ENCODE measurements around the gene CYP24A1. TPM values are rescaled to one million over a fixed set of nuclear protein-coding genes. Genes with fewer than 3 reads are reported as not detected.

CYP24A1 gene
- polyA plus RNA-seq, 6 donors from 2014 or later = not detected

DNA sequence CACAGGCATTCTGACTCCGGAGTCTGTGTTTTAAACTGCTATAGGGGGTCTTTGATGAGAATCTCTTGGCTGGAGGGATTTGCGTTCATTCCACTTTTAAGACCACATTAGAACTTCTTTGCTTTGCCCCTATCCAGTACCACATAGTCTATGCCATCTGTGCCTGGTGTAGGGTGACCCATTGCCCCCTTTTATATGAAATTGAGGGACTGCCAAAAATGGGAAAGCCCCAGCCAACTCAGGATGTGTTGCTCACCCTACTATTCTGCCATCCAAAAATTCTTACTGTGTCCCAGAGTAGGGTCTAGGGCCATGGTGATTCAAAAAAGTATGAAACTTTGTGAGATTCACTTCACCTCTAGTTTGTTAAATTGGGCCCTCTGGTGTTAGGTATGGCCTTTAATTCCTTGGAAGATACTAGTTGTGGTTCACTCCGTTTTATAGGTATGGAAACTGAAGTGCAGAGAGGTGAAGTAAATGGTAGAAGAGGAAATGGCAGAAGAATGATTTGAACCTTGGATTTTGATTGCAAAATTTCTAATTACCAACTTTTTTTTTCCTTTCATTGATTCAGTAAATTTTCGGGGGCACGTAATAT is 35.5 kb upstream of the CYP24A1 start:
- H3K4me1 Mint-ChIP-seq = peaks cover 16 to 28% (median 27%) of the 10 kb centered on the region in 3 donors
- ATAC-seq (ENCODE audit: low read depth in 2 of 2) (no peak), DNase-seq (no peak)
- H3K27ac Mint-ChIP-seq = peak overlapping the region in 2 of 6 donors; percentile 59 to 99
- peak overlapping the region; percentile 73 to 98 (median 90) for H3K4me3 Mint-ChIP-seq
- no peaks in the 10 kb centered on the region for H3K27me3 Mint-ChIP-seq
- H3K9me3 Mint-ChIP-seq = no peaks in the 10 kb centered on the region
- H3K36me3 Mint-ChIP-seq = no peaks in the 10 kb centered on the region

DNA sequence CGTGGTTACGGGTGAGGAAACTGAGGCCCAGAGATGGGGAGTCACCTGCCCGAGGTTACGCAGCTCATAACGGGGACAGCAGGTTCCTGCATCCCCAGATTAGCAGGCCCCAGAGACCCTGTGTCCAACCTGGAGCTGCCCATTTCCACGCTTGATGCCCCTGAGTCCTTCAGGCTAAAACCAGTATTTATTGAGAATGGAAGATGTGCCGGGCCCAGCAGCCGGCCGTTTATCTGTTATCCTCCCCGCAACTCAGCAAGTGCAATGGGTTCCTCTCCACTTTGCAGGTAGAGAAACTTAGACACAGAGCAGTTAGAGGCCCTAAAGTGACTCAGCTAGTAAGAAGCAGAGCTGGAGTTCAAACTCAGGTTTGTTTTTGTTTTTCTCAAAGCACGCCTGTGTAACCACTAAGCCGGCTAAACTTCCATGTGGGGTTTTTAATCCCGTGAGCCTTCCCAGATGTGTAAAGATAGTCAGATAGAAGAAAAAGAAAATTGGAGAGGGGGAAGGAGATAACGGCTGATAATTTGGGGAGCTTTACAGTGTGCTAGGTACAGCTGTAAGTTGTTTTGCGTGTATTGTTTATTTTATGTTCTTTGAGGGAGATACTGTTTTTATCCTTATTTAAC is 34.9 kb upstream of the CYP24A1 start:
- ATAC-seq (ENCODE audit: low read depth in 2 of 2) (no peak), DNase-seq (no peak)
- Mint-ChIP-seq H3K36me3 (no peaks in the 10 kb centered on the region), H3K4me1 (peaks cover 16 to 28% (median 27%) of the 10 kb centered on the region in 3 donors), H3K27me3 (no peaks in the 10 kb centered on the region), H3K4me3 (peak overlapping the region; percentile 73 to 98 (median 90)), H3K27ac (peak overlapping the region; percentile 14 to 99 (median 53)), H3K9me3 (no peaks in the 10 kb centered on the region)

DNA sequence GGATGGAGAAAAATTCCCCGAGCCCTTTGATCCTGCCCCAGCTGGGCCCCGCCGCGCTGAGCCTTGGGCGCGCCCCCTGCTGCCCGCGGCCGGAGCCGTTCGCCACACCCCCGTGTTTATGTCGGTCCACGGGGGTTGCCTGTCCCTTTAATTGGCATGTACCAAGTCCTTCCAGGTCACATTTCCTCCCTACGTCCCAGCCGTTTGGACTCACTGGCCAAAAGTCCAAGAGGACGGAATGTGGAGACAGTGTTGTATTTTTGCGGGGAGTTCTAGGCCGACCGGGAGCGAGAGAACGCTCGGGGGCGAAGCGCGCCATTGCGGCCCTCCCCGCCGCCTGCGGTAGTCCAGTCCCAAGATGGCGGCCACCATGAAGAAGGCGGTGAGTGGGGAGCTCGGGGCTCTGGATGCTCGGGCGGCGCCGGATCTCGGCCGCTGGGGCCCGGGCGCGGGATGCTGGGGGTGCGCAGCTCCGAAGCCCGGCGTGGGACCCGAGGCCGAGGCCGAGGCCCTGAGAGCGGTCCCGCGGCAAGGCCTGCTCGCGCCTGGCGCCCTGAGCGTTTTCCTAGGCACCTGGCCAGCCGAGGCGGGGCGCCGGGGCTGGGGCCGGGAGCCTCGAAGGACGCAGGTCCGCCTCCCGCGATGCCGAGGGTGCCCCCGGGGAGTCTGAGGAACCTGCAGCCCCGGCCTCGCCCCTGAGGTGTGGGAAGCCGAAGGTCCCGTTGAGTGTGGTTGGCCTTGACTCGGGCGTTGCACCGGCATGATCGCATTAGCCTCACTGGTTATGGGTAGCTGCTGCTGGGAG is 34.2 kb upstream of the CYP24A1 start, which contains the start of gene PFDN4:
TSS of gene PFDN4 (plus strand) at position 345 of the 805 bp plus-strand sequence. CDS start at position 359, 14 bp downstream.
- H3K27me3 Mint-ChIP-seq = peaks cover 0 to 4% (median under 1%) of the 10 kb centered on the region in 3 donors
- DNase-seq (peak; percentile 84), ATAC-seq (ENCODE audit: low read depth in 2 of 2) (peak; percentile 89 to 92)
- H3K36me3 Mint-ChIP-seq = no peaks in the 10 kb centered on the region
- no peaks in the 10 kb centered on the region for H3K9me3 Mint-ChIP-seq
- peak within 1 kb of the TSS; percentile 90 to 99 (median 98) for H3K4me3 Mint-ChIP-seq
- peaks cover 16 to 28% (median 27%) of the 10 kb centered on the region in 3 donors for H3K4me1 Mint-ChIP-seq
- peak within 1 kb of the TSS; percentile 99 to 100 (median 100) for H3K27ac Mint-ChIP-seq

DNA sequence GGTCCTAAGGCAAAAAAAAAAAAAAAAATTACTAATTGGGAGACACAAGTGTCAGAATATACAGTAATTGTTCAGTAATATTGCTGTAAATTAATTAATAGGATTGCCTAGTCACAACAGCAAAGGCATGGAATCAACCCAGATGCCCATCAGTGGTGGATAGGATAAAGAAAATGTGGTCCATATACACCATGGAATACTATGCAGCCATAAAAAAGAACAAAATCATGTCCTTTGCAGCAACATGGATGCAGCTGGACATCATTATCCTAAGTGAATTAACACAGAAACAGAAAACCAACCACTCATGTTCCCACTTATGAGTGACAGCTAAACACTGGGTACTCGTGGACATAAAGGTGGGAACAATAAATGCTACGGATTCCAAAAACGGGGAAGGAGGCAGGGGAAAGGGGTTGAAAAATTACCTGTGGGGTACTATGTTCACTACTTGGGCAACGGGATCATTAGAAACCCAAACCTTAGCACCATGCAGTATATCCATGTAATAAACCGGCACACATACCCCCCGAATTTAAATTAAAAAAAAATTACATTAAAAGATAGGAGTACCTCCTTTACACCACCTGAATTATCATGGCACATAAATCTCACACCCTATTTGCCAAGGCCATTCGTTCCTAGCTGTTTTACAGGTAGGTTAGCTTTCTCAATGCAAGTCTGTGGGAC is 33.4 kb upstream of the CYP24A1 start:
- Mint-ChIP-seq H3K9me3 (no peaks in the 10 kb centered on the region), H3K36me3 (no peaks in the 10 kb centered on the region), H3K4me3 (peak overlapping the region; percentile 90 to 99 (median 98)), H3K27me3 (peaks cover 0 to 9% (median 7%) of the 10 kb centered on the region in 3 donors), H3K4me1 (peaks cover 16 to 27% (median 26%) of the 10 kb centered on the region in 3 donors), H3K27ac (peak overlapping the region; percentile 99 to 100 (median 100))
- no peak for ATAC-seq (ENCODE audit: low read depth in 2 of 2)
- DNase-seq = no peak

DNA sequence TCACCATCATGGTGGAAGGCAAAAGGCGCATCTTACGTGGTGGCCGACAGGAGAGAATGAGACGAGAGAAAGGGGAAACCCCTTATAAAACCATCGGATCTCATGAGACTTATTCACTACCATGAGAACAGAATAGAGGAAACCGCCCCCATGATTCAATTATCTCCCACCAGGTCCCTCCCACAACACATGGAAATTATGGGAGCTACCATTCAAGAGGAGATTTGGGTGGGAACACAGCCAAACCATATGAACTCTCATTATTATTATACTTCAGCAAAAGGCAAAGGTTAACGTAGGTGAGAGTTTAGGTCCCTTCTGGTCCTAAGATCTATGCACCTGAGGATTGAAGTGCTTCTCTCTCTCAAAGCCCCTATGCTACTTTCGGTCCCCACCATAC is 31.7 kb upstream of the CYP24A1 start:
- no peaks in the 10 kb centered on the region for H3K36me3 Mint-ChIP-seq
- ATAC-seq (ENCODE audit: low read depth in 2 of 2) = no peak
- peak overlapping the region in 1 of 8 donors; percentile 57 for H3K4me3 Mint-ChIP-seq
- H3K9me3 Mint-ChIP-seq = no peaks in the 10 kb centered on the region
- DNase-seq = no peak
- H3K27me3 Mint-ChIP-seq = peaks cover 0 to 9% (median 7%) of the 10 kb centered on the region in 3 donors
- no peak overlapping the region for H3K27ac Mint-ChIP-seq
- H3K4me1 Mint-ChIP-seq = peaks cover 12 to 23% (median 18%) of the 10 kb centered on the region in 3 donors

DNA sequence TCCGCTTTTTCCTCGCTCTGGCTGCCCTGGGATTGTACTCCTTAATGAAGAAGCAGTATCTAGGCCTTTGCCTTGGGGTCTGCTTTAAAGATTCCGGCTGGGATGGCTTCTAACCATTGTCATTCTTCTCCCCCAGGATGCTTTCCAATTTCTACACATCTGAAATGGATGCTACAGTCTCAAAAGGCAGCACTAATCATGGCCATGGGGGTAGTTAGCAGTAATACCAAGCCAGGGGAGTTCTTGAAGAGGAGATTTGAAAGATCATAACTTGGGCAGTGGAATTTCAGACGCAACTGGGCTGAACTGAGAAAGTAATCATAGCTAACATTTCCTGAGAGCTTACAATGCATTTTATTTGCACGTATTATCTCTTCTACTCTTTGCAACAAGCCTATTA is 30.7 kb upstream of the CYP24A1 start:
- peaks cover 6 to 15% (median 13%) of the 10 kb centered on the region in 3 donors for H3K4me1 Mint-ChIP-seq
- peak overlapping the region in 1 of 8 donors; percentile 57 for H3K4me3 Mint-ChIP-seq
- peaks cover 0 to 9% (median 7%) of the 10 kb centered on the region in 3 donors for H3K27me3 Mint-ChIP-seq
- DNase-seq (no peak), ATAC-seq (ENCODE audit: low read depth in 2 of 2) (no peak)
- H3K27ac Mint-ChIP-seq = no peak overlapping the region
- no peaks in the 10 kb centered on the region for H3K36me3 Mint-ChIP-seq
- no peaks in the 10 kb centered on the region for H3K9me3 Mint-ChIP-seq

DNA sequence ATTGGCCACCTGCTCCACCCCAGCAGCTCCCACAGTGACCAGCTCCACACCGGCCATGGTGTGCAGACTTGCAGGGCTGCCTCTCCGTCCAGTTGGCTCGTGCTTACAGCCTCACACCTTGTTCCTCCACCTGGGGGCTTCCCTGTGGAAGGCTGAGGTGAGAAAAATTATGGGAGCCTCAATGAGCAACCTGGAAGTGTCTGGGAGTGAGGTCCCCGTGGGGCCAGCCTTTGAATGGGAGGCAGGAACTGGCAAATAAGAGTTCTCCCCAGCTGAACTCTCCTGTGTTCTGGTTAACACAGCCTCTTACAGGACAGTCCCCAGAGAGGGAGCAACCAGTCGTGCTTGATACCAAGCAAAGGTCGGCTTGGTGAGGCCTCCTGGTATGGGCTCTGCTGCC is 30.3 kb upstream of the CYP24A1 start:
- Mint-ChIP-seq H3K36me3 (no peaks in the 10 kb centered on the region), H3K4me3 (peak overlapping the region in 1 of 8 donors; percentile 57), H3K9me3 (no peaks in the 10 kb centered on the region), H3K27me3 (peaks cover 0 to 9% (median 7%) of the 10 kb centered on the region in 3 donors), H3K27ac (no peak overlapping the region), H3K4me1 (peaks cover 5 to 11% (median 10%) of the 10 kb centered on the region in 3 donors)
- DNase-seq (no peak), ATAC-seq (ENCODE audit: low read depth in 2 of 2) (no peak)

DNA sequence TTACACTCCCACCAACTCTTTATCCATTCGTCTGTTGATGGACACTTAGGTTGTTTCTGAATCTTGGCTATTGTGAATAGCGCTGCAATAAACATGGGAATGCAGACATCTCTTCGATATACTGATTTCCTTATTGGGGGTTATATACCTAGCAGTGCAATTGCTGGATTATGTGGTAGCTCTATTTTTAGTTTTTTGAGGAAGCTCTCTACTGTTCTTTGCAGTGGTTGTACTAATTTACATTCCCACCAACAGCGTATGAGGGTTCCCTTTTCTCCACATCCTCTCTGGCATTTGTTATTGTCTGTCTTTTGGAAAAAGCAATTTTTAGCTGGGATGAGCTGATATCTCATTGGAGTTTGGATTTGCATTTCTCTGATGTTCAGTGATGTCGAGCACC is 29.5 kb upstream of the CYP24A1 start:
- ATAC-seq (ENCODE audit: low read depth in 2 of 2) (no peak), DNase-seq (no peak)
- Mint-ChIP-seq H3K27me3 (peaks cover 0 to 9% (median 7%) of the 10 kb centered on the region in 3 donors), H3K9me3 (no peaks in the 10 kb centered on the region), H3K4me1 (peaks cover 0 to 5% (median 5%) of the 10 kb centered on the region in 3 donors), H3K36me3 (no peaks in the 10 kb centered on the region), H3K27ac (no peak overlapping the region), H3K4me3 (no peak overlapping the region)

DNA sequence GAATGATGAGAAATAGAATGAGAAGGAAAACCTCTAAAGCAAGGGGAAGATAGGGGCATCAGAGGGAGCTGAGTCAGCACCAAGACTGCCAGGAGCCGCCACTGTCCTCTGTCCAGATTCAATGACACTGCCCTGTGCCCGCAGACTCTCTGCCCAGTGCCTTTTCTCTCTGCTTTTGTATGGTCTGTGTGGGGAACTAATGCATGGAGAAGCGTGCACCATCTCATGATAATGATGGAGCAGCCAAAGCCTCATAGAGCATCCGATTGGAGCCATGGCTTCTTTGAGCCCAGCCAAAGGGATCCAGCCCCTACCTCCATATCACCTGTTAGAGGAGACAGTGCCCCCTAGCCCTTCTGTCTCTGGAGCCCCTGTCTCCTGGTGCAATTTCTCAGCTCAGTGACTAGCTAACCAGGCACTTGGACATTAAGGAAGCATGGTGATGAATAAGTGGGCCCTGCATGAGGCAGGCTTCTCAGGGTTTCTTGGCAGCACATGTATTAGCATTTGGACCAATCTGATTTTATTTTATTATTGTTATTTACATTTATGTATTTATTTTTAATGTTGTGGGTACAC is 27.6 kb upstream of the CYP24A1 start:
- Mint-ChIP-seq H3K4me1 (peaks cover 0 to 3% (median 0%) of the 10 kb centered on the region in 3 donors), H3K4me3 (no peak overlapping the region), H3K9me3 (no peaks in the 10 kb centered on the region), H3K27me3 (peaks cover 0 to 9% (median 7%) of the 10 kb centered on the region in 3 donors), H3K27ac (no peak overlapping the region), H3K36me3 (no peaks in the 10 kb centered on the region)
- ATAC-seq (ENCODE audit: low read depth in 2 of 2) = no peak
- no peak for DNase-seq

DNA sequence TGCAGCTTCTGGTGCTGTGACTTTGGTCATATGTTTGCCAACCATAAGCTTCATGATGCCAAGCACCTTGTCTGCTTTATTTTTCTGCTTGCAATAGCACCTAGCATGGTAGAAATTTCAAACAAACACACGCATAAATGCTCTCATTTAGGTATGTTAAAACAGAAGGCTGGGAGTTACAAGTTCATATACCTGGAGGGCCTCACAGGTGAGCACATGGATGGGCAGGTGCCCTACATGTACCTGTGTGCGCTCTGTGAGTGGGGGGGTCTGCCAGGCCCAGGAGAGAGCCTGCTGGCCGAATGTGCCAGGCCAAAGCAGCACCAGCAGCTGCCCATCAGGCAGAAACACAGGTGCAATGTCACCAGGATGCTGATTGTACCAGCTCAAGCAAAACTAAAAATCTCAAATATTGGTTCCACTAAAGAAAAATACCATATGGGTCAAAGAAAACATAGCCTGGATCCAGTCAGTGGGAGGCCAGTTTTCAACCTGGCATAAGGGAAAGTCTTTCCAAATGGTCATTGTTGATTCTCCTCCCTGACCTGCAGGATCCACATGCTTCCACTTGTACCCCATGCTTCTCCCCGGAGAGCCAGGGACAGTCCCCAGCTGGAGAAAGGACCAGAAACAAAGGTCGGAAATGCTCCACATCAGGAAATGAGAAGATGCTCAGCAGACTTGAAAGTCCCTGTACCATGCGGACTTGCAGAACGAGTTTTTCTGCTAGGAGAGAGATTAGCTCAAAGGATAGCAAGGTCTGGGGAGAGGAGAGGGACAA is 26.9 kb upstream of the CYP24A1 start:
- no peak for ATAC-seq (ENCODE audit: low read depth in 2 of 2)
- H3K4me3 Mint-ChIP-seq = no peak overlapping the region
- no peak for DNase-seq
- peaks cover 0 to 12% (median 11%) of the 10 kb centered on the region in 3 donors for H3K27me3 Mint-ChIP-seq
- no peak overlapping the region for H3K27ac Mint-ChIP-seq
- no peaks in the 10 kb centered on the region for H3K36me3 Mint-ChIP-seq
- no peaks in the 10 kb centered on the region for H3K9me3 Mint-ChIP-seq
- peaks cover 0 to 3% (median 0%) of the 10 kb centered on the region in 3 donors for H3K4me1 Mint-ChIP-seq

DNA sequence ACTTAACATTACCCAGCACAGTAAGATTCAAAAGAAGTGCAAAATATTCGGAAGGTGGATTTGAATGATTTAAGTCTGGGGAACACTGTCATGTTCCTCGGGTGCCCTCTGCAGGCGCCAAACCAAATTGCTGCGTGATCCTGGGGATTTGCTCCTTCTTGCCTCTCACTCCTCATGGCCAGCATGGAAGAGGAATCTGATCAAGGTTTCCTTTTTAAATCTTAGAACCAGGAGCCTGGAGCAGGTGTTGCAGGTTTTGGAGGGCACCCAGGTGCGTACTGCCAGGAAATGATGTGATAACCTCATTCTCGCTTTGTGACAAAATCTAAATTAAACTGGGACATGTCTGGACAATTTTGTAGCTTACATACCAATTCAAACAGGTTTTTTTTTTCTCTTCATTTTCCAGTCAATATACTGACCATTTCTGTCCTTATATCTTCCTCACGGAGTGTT is 26.0 kb upstream of the CYP24A1 start:
- Mint-ChIP-seq H3K36me3 (no peaks in the 10 kb centered on the region), H3K27ac (no peak overlapping the region), H3K4me1 (peaks cover 0 to 3% (median 0%) of the 10 kb centered on the region in 3 donors), H3K9me3 (no peaks in the 10 kb centered on the region), H3K27me3 (peaks cover 0 to 21% (median 15%) of the 10 kb centered on the region in 3 donors), H3K4me3 (no peak overlapping the region)
- ATAC-seq (ENCODE audit: low read depth in 2 of 2) = no peak
- peak; percentile 51 for DNase-seq

DNA sequence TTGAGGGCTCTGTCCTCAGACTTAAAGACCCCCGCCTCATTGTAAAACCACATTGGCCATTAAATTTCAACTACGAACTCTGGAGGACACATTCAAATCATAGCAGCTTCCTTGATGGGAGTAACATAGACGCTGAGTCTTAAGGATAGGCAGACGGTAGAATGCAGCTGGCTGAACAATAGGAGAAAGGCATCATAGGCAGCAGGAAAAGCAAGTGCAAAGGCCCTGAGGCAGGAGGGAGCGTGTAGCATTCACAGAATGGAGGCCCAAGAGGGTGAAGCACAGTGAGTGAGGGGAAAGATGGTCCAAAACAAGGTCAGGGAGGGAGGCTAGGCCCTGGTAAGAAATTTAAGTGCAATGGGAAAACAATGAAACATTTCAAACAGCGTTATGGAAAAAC is 25.5 kb upstream of the CYP24A1 start:
- Mint-ChIP-seq H3K9me3 (no peaks in the 10 kb centered on the region), H3K27ac (no peak overlapping the region)
- no peak for ATAC-seq (ENCODE audit: low read depth in 2 of 2)

More for the DNA sequence above, 25.5 kb upstream of the CYP24A1 start:
- DNase-seq = no peak
- peaks cover 0 to 22% (median 15%) of the 10 kb centered on the region in 3 donors for H3K27me3 Mint-ChIP-seq
- no peak overlapping the region for H3K4me3 Mint-ChIP-seq
- peaks cover 0 to 3% (median 0%) of the 10 kb centered on the region in 3 donors for H3K4me1 Mint-ChIP-seq
- H3K36me3 Mint-ChIP-seq = no peaks in the 10 kb centered on the region
